Measurements from ENCODE around the gene YTHDF1. TPM values are rescaled to one million over a fixed set of nuclear protein-coding genes. Genes with fewer than 3 reads are reported as not detected.

YTHDF1 gene
- polyA plus RNA-seq, 3 donors, result 41.2 to 44.3 (median 42.2) TPM

GRCh38 chr20:63187338-63188158, 28.4 kb downstream of the YTHDF1 start:
- no peak for DNase-seq (ENCODE audit: low read depth in 3 of 3, low spot score in 2 of 3)

DNA sequence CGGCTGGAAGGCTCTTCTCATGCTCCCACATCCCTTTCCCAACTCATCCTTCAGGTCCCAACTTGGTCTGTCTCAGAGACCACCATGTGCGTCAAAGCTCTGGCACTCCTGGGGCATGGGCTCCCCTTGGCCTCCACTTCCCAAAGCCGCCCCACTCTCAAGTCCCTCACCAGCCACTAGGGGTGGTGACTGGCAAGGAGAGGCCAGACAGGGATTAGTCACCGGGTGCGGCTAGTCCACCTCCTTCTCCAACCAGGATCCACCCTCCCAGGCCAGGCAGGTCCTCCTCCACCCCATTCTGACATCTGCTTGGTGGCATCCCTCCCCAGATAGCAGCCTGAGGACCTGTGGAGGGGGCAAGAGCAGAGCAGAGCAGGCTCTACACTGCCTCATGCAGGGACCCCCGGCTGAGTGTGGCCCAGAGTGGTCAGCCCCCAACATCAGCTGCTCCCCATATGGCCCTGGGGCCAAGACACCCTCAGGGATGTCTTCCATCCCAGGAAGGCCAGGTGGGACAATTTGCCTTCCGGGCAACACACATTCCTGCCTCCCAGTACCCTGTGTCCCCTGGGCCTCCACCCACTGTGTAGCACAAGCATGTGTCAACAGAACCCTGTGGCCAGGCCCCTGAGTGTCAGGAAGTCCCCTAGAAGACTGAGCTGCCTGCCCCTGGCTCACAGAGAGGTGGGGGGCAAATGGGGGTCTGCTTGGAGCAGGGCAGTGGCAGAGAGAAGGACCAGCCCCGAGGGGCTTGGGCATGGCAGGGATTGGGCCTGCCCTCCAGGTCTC, 29.2 kb downstream of the YTHDF1 start:
- DNase-seq (ENCODE audit: low read depth in 3 of 3, low spot score in 2 of 3), result no peak

- DNase-seq (ENCODE audit: low read depth in 3 of 3, low spot score in 2 of 3), result no peak
Observed at GRCh38 chr20:63186084-63186483, 29.8 kb downstream of the YTHDF1 start.

DNA sequence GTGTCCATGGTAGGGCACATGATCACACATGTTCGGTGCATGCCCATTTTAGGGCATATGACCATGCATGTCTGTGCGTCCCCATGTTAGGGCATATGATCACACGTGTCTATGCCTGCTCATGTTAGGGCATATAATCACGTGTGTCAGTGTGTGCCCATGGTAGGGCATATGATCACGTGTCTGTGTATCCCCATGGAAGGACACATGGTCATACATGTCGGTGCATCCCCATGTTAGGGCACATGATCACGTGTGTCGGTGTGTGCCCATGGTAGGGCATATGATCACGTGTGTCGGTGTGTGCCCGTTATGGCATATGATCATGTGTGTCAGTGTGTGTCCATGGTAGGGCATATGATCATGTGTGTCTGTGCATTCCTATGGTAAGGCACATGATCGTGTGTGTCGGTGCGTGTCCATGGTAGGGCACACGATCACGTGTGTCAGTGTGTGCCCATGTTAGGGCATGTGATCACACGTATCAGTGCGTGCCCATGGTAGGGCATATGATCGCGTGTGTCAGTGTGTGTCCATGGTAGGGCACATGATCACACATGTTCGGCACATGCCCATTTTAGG, 30.6 kb downstream of the YTHDF1 start:
- no peak for DNase-seq (ENCODE audit: low read depth in 3 of 3, low spot score in 2 of 3)

DNA sequence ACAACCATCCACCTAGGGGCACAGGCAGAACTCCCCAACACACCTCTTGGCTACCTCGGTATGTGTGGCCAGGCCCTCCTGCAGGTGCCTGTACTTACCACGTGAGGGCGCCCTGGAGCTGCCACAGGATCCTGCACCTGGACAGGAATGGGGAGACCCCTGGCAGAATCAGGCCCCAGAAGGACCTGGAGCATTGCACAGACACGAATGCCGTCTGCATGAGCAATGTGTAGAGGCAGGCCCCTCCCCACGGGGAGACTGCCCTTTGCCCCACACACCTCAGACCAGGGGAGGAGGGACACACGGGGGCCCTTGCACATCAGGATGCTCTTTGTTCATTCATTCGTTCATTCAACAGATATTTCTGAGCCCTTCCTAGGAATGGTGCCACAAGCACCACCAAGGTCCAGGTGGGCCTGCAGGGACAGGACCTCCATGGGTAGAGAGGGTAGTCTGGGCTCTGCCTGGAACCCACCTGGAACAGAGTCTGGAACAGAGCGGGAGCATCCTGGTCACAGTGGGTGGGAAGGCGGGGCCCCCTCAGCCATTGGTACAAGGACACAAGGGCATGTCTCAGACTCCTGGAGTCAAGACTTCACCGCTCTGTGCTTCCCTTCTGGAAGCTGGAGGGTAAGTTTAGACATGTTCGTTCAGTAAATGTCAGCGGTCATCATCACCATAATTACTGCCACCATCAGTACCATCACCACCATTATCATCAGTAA, 32.3 kb downstream of the YTHDF1 start:
- no peak for DNase-seq (ENCODE audit: low read depth in 3 of 3, low spot score in 2 of 3)

DNA sequence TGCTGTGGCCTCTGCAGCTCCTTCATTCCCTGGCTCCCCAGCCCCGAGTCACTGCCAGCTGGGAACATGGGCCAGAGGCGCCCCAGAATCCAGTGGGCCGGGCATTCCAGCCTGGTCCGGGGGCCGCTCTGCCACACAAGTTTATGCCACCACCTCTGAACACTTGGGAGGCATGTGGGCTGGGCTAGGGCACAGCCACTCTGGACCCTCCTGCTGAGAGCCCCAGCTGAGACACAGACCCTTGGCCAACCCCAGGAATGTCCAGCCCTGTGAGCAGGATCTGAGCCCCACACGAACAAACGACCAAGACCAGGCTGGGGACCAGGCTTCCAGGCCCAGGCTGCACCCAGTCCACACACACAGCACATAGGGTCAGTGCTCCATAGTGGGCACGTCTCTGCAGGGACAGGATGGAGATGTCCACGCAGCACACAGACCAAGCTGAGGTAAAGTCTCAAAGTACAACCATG, 33.0 kb downstream of the YTHDF1 start:
- DNase-seq (ENCODE audit: low read depth in 3 of 3, low spot score in 2 of 3), result no peak

- no peak for DNase-seq (ENCODE audit: low read depth in 3 of 3, low spot score in 2 of 3)
Observed at GRCh38 chr20:63182425-63182824, 33.5 kb downstream of the YTHDF1 start.

- no peak for DNase-seq (ENCODE audit: low read depth in 3 of 3, low spot score in 2 of 3)
Observed at GRCh38 chr20:63181226-63181625, 34.7 kb downstream of the YTHDF1 start.

GRCh38 chr20:63180569-63181185, 35.3 kb downstream of the YTHDF1 start:
- no peak for DNase-seq (ENCODE audit: low read depth in 3 of 3, low spot score in 2 of 3)

DNA sequence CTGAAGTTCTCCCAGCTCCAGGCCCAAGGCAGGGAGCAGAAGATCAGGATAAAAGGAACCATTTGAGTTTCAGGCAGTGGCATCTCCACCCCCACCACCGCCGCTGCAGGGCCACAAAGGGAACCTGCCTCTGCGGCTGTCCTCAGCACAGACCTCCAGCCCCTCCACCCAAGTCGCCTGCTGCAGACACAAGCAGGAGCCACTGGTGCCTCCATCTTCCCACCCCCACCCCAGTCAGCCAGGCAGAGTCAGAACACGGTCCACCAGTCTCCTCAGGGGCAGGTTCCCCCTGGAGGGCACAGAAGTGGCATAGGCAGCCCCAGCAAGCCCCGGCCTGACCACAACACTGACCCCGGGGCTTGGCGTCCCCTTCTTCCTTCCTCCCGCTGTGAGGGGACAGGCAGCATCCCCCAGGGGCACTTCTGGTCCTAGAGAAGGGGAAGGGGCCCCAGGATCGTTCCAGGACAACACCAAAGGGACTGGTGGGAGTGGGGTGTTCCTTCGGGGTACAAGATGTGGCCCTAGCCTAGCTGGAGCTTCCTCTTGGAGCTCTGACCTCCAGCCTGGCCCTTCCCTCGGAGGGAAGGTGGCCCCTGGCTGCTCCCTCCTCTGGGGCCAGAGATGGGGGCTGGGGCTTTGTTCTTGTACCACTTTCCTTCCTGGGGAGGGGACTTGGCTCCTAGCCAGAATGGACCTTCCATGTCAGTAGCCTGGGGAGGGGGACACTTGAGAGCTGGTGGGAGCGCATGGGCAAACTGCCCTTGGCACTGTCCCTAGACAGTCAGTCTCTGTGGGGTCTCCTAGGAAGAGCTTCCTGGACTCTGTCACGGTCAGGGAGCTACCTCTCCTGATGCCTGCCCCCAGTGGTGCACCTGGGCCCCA, 36.0 kb downstream of the YTHDF1 start:
- DNase-seq (ENCODE audit: low read depth in 3 of 3, low spot score in 2 of 3), result no peak

- DNase-seq (ENCODE audit: low read depth in 3 of 3, low spot score in 2 of 3), result no peak
Observed at GRCh38 chr20:63178889-63179686, 36.8 kb downstream of the YTHDF1 start.

- DNase-seq (ENCODE audit: low read depth in 3 of 3, low spot score in 2 of 3), result no peak
Observed at GRCh38 chr20:63178446-63178820, 37.5 kb downstream of the YTHDF1 start.

DNA sequence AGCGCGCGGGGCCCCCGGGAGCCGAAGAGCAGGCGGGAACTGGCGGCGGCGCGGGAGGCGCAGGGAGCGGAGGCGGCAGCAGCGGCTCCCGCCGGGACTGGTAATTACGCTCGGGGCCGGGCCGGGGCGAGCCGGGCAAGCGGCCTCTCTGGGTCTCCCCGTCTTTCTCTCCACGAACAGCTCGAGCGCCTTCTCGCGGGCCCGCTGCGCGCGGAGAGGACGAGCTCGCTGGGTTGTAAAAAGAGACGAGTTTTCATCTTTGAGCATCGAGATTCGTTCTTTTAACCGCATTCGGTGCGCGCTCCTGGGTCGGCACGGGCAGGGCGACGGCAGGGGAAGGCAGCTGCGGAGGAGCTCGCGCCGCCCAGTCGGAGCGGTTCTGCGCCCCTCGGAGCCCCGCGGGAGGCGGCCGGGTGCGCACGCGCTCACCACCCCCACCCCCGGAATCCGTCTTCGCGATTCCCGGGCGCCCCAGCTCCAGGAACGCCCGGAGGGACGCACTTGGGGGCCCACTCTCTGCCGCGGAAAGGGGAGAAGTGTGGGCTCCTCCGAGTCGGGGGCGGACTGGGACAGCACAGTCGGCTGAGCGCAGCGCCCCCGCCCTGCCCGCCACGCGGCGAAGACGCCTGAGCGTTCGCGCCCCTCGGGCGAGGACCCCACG, 38.0 kb downstream of the YTHDF1 start:
- DNase-seq (ENCODE audit: low read depth in 3 of 3, low spot score in 2 of 3), result no peak

GRCh38 chr20:63177134-63177784, 38.7 kb downstream of the YTHDF1 start:
- DNase-seq (ENCODE audit: low read depth in 3 of 3, low spot score in 2 of 3), result no peak

GRCh38 chr20:63176427-63177133, 39.4 kb downstream of the YTHDF1 start:
- DNase-seq (ENCODE audit: low read depth in 3 of 3, low spot score in 2 of 3), result no peak

GRCh38 chr20:63176034-63176426, 39.9 kb downstream of the YTHDF1 start:
- no peak for DNase-seq (ENCODE audit: low read depth in 3 of 3, low spot score in 2 of 3)
